OCI-LY1 (cell line): Measurements from ENCODE around the gene DDR2.

Source experiments
- EZH2 ChIP-seq: fragments of 200-600 bp; sonication (generic), shearing (Covaris generic); IDR thresholded peaks from 2 replicates; pipeline ENCODE4 v1.8.0; 2017; ENCODE audit warnings: borderline replicate concordance, mixed run types, mild to moderate bottlenecking, antibody characterized with exemption, low read length, moderate library complexity, mixed read lengths
- TF ChIP-seq, protein P1 (sequence below): fragments of 200-600 bp; sonication (generic), shearing (Covaris generic); IDR thresholded peaks from 2 replicates; pipeline ENCODE4 v1.5.1; 2017; ENCODE audit warnings: mild to moderate bottlenecking, antibody characterized with exemption, low read length, moderate library complexity, mixed read lengths

DNA sequence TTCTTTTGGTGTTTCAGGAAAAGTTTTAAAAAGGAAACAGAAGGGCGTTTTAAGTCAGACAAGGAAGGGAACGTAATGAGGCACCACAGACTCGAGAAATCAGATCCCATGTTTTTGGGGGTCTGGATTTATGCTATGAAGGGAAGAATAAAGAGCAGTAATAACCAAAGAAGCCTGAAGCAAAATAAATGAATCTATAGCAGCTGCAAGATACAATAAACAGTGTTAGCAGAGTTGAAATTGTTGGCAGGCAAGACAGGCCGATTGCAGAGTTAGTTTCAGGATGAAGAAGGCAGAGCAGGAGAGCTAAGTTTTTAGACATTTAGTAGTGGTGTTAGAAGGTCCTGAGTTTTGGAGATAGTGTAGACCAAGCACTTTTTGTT lies 425 bp downstream of the DDR2 start:
- TF ChIP-seq, protein P1, sequence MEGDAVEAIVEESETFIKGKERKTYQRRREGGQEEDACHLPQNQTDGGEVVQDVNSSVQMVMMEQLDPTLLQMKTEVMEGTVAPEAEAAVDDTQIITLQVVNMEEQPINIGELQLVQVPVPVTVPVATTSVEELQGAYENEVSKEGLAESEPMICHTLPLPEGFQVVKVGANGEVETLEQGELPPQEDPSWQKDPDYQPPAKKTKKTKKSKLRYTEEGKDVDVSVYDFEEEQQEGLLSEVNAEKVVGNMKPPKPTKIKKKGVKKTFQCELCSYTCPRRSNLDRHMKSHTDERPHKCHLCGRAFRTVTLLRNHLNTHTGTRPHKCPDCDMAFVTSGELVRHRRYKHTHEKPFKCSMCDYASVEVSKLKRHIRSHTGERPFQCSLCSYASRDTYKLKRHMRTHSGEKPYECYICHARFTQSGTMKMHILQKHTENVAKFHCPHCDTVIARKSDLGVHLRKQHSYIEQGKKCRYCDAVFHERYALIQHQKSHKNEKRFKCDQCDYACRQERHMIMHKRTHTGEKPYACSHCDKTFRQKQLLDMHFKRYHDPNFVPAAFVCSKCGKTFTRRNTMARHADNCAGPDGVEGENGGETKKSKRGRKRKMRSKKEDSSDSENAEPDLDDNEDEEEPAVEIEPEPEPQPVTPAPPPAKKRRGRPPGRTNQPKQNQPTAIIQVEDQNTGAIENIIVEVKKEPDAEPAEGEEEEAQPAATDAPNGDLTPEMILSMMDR, result no peak
- no peak for TF ChIP-seq EZH2
